ENCODE measurements around the gene CSF1R. TPM values are rescaled to one million over a fixed set of nuclear protein-coding genes. Genes with fewer than 3 reads are reported as not detected.

Gene CSF1R
- total and polyA plus RNA-seq, 2 of the 4 experiments (the other 2 are of a cell fraction): 0.14 to 0.36 TPM

GRCh38 chr5:150111122-150111521 is 24.8 kb upstream of the CSF1R start (continued):
- no peak for TF ChIP-seq RCOR1 (IDR thresholded peaks at IDR 0.05; ENCODE audit: insufficient replicate concordance, low read length)
- TF ChIP-seq NFE2L2 (IDR thresholded peaks at IDR 0.05; ENCODE audit: low read depth, low read length): no peak
- TF ChIP-seq CHD1 (IDR thresholded peaks at IDR 0.05; ENCODE audit: low read depth, low read length): no peak

GRCh38 chr5:150109921-150110320 is 23.6 kb upstream of the CSF1R start:
- CTCF ChIA-PET: no interaction called here
- H3K56ac ChIP-seq (ENCODE audit: extremely low read depth, insufficient read depth, low read length): no peak overlapping the region
- no peak overlapping the region for H4K8ac ChIP-seq (ENCODE audit: low read depth in 2 of 2, low read length in 2 of 2)
- no peak overlapping the region for H3K27ac ChIP-seq (ENCODE audit: insufficient read depth, low read length)
- no peak overlapping the region for H3K4me3 ChIP-seq (ENCODE audit: insufficient read depth, low read depth, low read length)
- H3K4me2 ChIP-seq (ENCODE audit: low read depth, low read length): no peak overlapping the region
- peak overlapping the region; percentile 60; the same call in 1 of the 2 replicates for H3K4ac ChIP-seq (ENCODE audit: low read depth, low read length)
- H4K91ac ChIP-seq (ENCODE audit: insufficient read depth, low read depth, low read length): no peak overlapping the region
- H3K9me3 ChIP-seq (ENCODE audit: control insufficient read depth, insufficient read depth, low read length): no peaks in the 10 kb centered on the region
- H4K20me1 ChIP-seq (ENCODE audit: insufficient read depth, low read length): peaks cover 4% of the 10 kb centered on the region; the same call in 1 of the 2 replicates
- H3K14ac ChIP-seq (replicated peaks; ENCODE audit: low read depth, low read length): no peak overlapping the region
- H2BK20ac ChIP-seq (ENCODE audit: low read depth, low read length): peak overlapping the region; percentile 22; the same call in 1 of the 2 replicates
- no peak for DNase-seq
- H2AK9ac ChIP-seq (replicated peaks; ENCODE audit: low read depth, low read length, poor library complexity): no peak overlapping the region
- H2BK120ac ChIP-seq (ENCODE audit: low read depth, low read length): peak overlapping the region; percentile 32; the same call in 1 of the 2 replicates
- H2AFZ ChIP-seq (replicated peaks; ENCODE audit: low read length, poor library complexity): no peak overlapping the region
- H2BK5ac ChIP-seq (ENCODE audit: low read depth, low read length, poor library complexity, severe bottlenecking): no peak overlapping the region
- peaks cover 27% of the 10 kb centered on the region for H3K4me1 ChIP-seq (ENCODE audit: control insufficient read depth, insufficient read depth, low read length)
- H3K18ac ChIP-seq (ENCODE audit: low read depth, low read length): no peak overlapping the region
- no peak for ATAC-seq (ENCODE audit: low read depth)
- no peak overlapping the region for H3K9ac ChIP-seq (ENCODE audit: low read depth, low read length)
- H2BK15ac ChIP-seq (ENCODE audit: low read depth, low read length): no peak overlapping the region
- 90% methylated on average over 3 of the region's 4 CpGs; no CpG with 5 or more reads in 1 of the 2 experiments for WGBS, 2 experiments (ENCODE audit: extremely low coverage in 2 of 2, insufficient read length in 1 of 2)
- H3K27me3 ChIP-seq (ENCODE audit: control insufficient read depth, insufficient read depth, low read length): no peaks in the 10 kb centered on the region
- dilution Hi-C loops (cut with HindIII; ENCODE audit: low sequenced_read_pairs, unreplicated experiment) (no loop called here), in situ Hi-C loops (cut with MboI; ENCODE audit: low sequenced_read_pairs) (no loop called here), intact Hi-C loops (cut with micrococcal nuclease) (loop anchor here (2.0 to 10.0 kb wide), 3 partner anchors 43 to 275 kb away; no protein-coding TSS in a partner anchor)
- no peak overlapping the region for H3K23ac ChIP-seq (ENCODE audit: low read depth, low read length)
- H3K79me1 ChIP-seq (ENCODE audit: low read depth in 1 of 2, low read length in 2 of 2): no peaks in the 10 kb centered on the region
- 0 out of 2 replicates have a peak overlapping the region, but pooled peaks have one; percentile 28 for H2AK5ac ChIP-seq (ENCODE audit: low read depth, low read length)
- H3K9me1 ChIP-seq (ENCODE audit: insufficient read depth, low read length): peaks cover 29% of the 10 kb centered on the region
- BruUV-seq (replicated peaks): no TSS peak
- H3K36me3 ChIP-seq (ENCODE audit: control insufficient read depth, insufficient read depth, low read length): peaks cover 11% of the 10 kb centered on the region; the same call in 1 of the 2 replicates
- POLR2A ChIA-PET (ENCODE audit: unreplicated experiment): interaction anchor here (0.6 kb wide), 1 partner anchor 99 kb away, joined by 3 read pairs; no protein-coding TSS in a partner anchor
- H4K5ac ChIP-seq (ENCODE audit: low read depth, low read length): no peak overlapping the region
- no peak for TF ChIP-seq MAZ (IDR thresholded peaks at IDR 0.05; ENCODE audit: borderline replicate concordance, low read depth, low read length)
- TF ChIP-seq RAD21 (IDR thresholded peaks at IDR 0.05; ENCODE audit: low read length): no peak
- no peak for TF ChIP-seq FOS (IDR thresholded peaks at IDR 0.05; ENCODE audit: low read depth, low read length)
- TF ChIP-seq CHD1 (IDR thresholded peaks at IDR 0.05; ENCODE audit: low read depth, low read length): no peak
- TF ChIP-seq MAFK (IDR thresholded peaks at IDR 0.05; ENCODE audit: low read depth, low read length): no peak
- no peak for TF ChIP-seq CEBPB (IDR thresholded peaks at IDR 0.05; ENCODE audit: low read depth, low read length)
- no peak for TF ChIP-seq BHLHE40 (IDR thresholded peaks at IDR 0.05; ENCODE audit: low read depth, low read length)
- no peak for TF ChIP-seq USF2 (IDR thresholded peaks at IDR 0.05; ENCODE audit: low read depth, low read length)
- no peak for TF ChIP-seq SMC3 (IDR thresholded peaks at IDR 0.05; ENCODE audit: low read depth, low read length)
- TF ChIP-seq MXI1 (IDR thresholded peaks at IDR 0.05; ENCODE audit: borderline replicate concordance, low read depth, low read length): no peak
- no peak for TF ChIP-seq NFE2L2 (IDR thresholded peaks at IDR 0.05; ENCODE audit: low read depth, low read length)
- no peak for TF ChIP-seq RCOR1 (IDR thresholded peaks at IDR 0.05; ENCODE audit: insufficient replicate concordance, low read length)
- TF ChIP-seq POLR2A (IDR thresholded peaks at IDR 0.05; ENCODE audit: low read depth, low read length): no peak
- TF ChIP-seq CTCF (conservative IDR thresholded peaks at IDR 0.05; ENCODE audit: low read depth, low read length): no peak
